Muscle of leg (tissue), 10 donors: ENCODE data around the gene EFNA5. TPM values are rescaled to one million over a fixed set of nuclear protein-coding genes. Genes with fewer than 3 reads are reported as not detected.

Experiments
- DNase-seq: peaks from one replicate; pipeline ENCODE4 v3.0.0; 2013
- H3K27ac ChIP-seq: one replicate; pipeline ENCODE4 v1.5.1; 2013; ENCODE audit warnings: mild to moderate bottlenecking, low read length, control low read depth
- H3K27me3 ChIP-seq: one replicate; pipeline ENCODE4 v1.6.1; 2013; ENCODE audit warnings: low read length; ENCODE audit not compliant: control insufficient read depth, insufficient read depth
- H3K36me3 ChIP-seq: one replicate; pipeline ENCODE4 v1.6.1; 2013; ENCODE audit warnings: low read length; ENCODE audit not compliant: control insufficient read depth, insufficient read depth
- H3K4me1 ChIP-seq: one replicate; pipeline ENCODE4 v1.6.1; 2013; ENCODE audit warnings: low read length; ENCODE audit not compliant: control insufficient read depth, insufficient read depth
- H3K4me3 ChIP-seq: one replicate; pipeline ENCODE4 v1.5.1; 2013; ENCODE audit warnings: low read length, control low read depth
- H3K9me3 ChIP-seq: replicated peaks from 2 replicates; pipeline ENCODE4 v1.6.1; 2013; ENCODE audit warnings: low read depth, low read length; ENCODE audit not compliant: control insufficient read depth
- polyA plus RNA-seq, 8 donors: library from polyadenylated mRNA; unstranded; fragments of 120-200 nt; gene quantifications; one replicate each; pipeline versions ENCODE4 v1.2.1 to v1.2.3, GENCODE V29; 2013; ENCODE audit warnings: inconsistent platforms in 1 of 8, low replicate concordance in 1 of 8; ENCODE audit not compliant: insufficient read length in 8 of 8, insufficient read depth in 1 of 8
- total RNA-seq: library from RNA; stranded (reverse); fragments of 120-200 nt; gene quantifications from one replicate; pipeline ENCODE4 v1.2.4, GENCODE V29; 2013

Gene EFNA5
- total and polyA plus RNA-seq, 9 donors, result 2.2 to 11.4 (median 4.0) TPM

GRCh38 chr5:107329850-107330249 is 340.9 kb downstream of the EFNA5 start:
- no peaks in the 10 kb centered on the region for H3K36me3 ChIP-seq
- H3K4me3 ChIP-seq, result no peak overlapping the region
- no peaks in the 10 kb centered on the region for H3K9me3 ChIP-seq
- H3K27ac ChIP-seq, result no peak overlapping the region
- no peaks in the 10 kb centered on the region for H3K27me3 ChIP-seq
- DNase-seq, result no peak
- H3K4me1 ChIP-seq, result no peaks in the 10 kb centered on the region
